Astrocyte (in vitro differentiated cells and primary cell): Measurements from ENCODE around the gene SLC33A1.

Experiments used
- CTCF ChIP-seq: IDR thresholded peaks from 2 replicates; pipeline ENCODE4 v1.5.1; 2011; ENCODE audit warnings: low read depth, mild to moderate bottlenecking, inconsistent platforms, low read length, moderate library complexity; ENCODE audit not compliant: insufficient read depth
- EZH2 ChIP-seq: IDR thresholded peaks from 2 replicates; pipeline ENCODE4 v1.6.1; 2012; ENCODE audit warnings: mild to moderate bottlenecking, low read length, inconsistent platforms; ENCODE audit not compliant: insufficient read depth

GRCh38 chr3:155885292-155885691 is 31.1 kb upstream of the SLC33A1 start:
- no peak for TF ChIP-seq EZH2
- TF ChIP-seq CTCF: no peak
